Prostate gland (tissue), 2 donors: ENCODE data around the gene KRTAP26-1.

Experiments
- CTCF ChIP-seq, 4 experiments: fragments of 200-600 bp in 2 of 4; fragments of 450-650 bp in 2 of 4; sonication (generic) in 2 of 4; IDR thresholded peaks; 1 replicate in 3 of 4; 2 replicates in 1 of 4; pipeline ENCODE4 v1.5.1; 2016 to 2019; ENCODE audit warnings: antibody characterized with exemption in 4 of 4, mild to moderate bottlenecking in 2 of 4, moderate library complexity in 2 of 4
- POLR2A ChIP-seq: fragments of 450-650 bp; IDR thresholded peaks from one replicate; pipeline ENCODE4 v1.6.1; 2016; ENCODE audit warnings: antibody characterized with exemption, mild to moderate bottlenecking

- no peak for TF ChIP-seq POLR2A
- no peak for TF ChIP-seq CTCF (IDR thresholded peaks at IDR 0.05)
Observed at GRCh38 chr21:30326390-30326789, 6.3 kb upstream of the KRTAP26-1 start.
